ENCODE measurements around the gene NPLOC4. TPM values are rescaled to one million over a fixed set of nuclear protein-coding genes. Genes with fewer than 3 reads are reported as not detected.

NPLOC4 gene
- total and polyA plus RNA-seq, 2 of the 13 experiments (the other 11 are each of a cell fraction or from before 2014, with no cell fraction given), result 57.0 to 97.0 TPM

- TF ChIP-seq BRF2 (CRISPR knock-in tag; IDR thresholded peaks at IDR 0.05) (no peak), SMARCE1 (IDR thresholded peaks at IDR 0.05; ENCODE audit: borderline replicate concordance) (no peak), ZNF740 (CRISPR knock-in tag; IDR thresholded peaks at IDR 0.05) (no peak), MIER2 (CRISPR knock-in tag; IDR thresholded peaks at IDR 0.05) (no peak), SRSF4 (IDR thresholded peaks at IDR 0.05; ENCODE audit: low read depth, low read length, poor library complexity, severe bottlenecking) (no peak), RARA (CRISPR knock-in tag; IDR thresholded peaks at IDR 0.05) (no peak), KLF6 (CRISPR knock-in tag; IDR thresholded peaks at IDR 0.05) (no peak), ZNF574 (CRISPR knock-in tag; IDR thresholded peaks at IDR 0.05) (no peak), LBX2 (CRISPR knock-in tag; IDR thresholded peaks at IDR 0.05; ENCODE audit: borderline replicate concordance) (no peak), DNMT3B (CRISPR knock-in tag; conservative IDR thresholded peaks at IDR 0.05) (no peak), ZNF264 (CRISPR knock-in tag; IDR thresholded peaks at IDR 0.05) (no peak), ZNF432 (CRISPR knock-in tag; IDR thresholded peaks at IDR 0.05; ENCODE audit: borderline replicate concordance) (no peak), ZBTB20 (CRISPR knock-in tag; IDR thresholded peaks at IDR 0.05; ENCODE audit: borderline replicate concordance, low read depth) (no peak), SMYD3 (CRISPR knock-in tag; IDR thresholded peaks at IDR 0.05) (no peak), EED (CRISPR knock-in tag; IDR thresholded peaks at IDR 0.05) (no peak), WIZ (CRISPR knock-in tag; IDR thresholded peaks at IDR 0.05) (0 out of 2 replicates have a peak, but pooled peaks have one; percentile 35)
Measured at GRCh38 chr17:81683208-81683583, 46.3 kb upstream of the NPLOC4 start (continued).

Measured in HepG2 (cell line).